GM12878 (cell line): ENCODE measurements around the gene GRIK5. TPM values are rescaled to one million over a fixed set of nuclear protein-coding genes. Genes with fewer than 3 reads are reported as not detected.
"Not testable (repeated sequence)": the region's sequence is repeated elsewhere in the genome, so short reads cannot be mapped to it uniquely, and the experiment has no call there.

Experiments used
- ATAC-seq: fragments of 200-7000 bp; cut with Tn5 transposase; 3 replicates; pipeline ENCODE4 v1.9.1; 2020; ENCODE audit warnings: mild to moderate bottlenecking, moderate library complexity
- BruUV-seq: library from RNA; stranded (reverse); fragments of 400-500 nt; replicated peaks from 2 replicates; lab custom pipeline; 2021; lab: Mats Ljungman, UMichigan
- CTCF ChIA-PET: fragments of 300-600 bp; sonication (Branson Sonifier 250); formaldehyde crosslinking; extraction: SDS; loops from one replicate; lab custom pipeline; 2021; ENCODE audit warnings: inconsistent platforms; lab: Yijun Ruan, JAX
- POLR2A ChIA-PET: fragments of 350-600 bp; formaldehyde crosslinking; extraction: SDS; loops from one replicate; lab custom pipeline; 2021; ENCODE audit warnings: inconsistent platforms; lab: Charles Lee
- RAD21 ChIA-PET: fragments of 300-600 bp; sonication (Branson Sonifier 250); formaldehyde crosslinking; loops from one replicate; lab custom pipeline; 2023; ENCODE audit warnings: antibody characterized with exemption; ENCODE audit not compliant: unreplicated experiment; lab: Charles Lee
- SMC1A ChIA-PET: fragments of 300-600 bp; sonication (Branson Sonifier 250); formaldehyde crosslinking; loops from one replicate; lab custom pipeline; 2023; ENCODE audit not compliant: unreplicated experiment, uncharacterized antibody; lab: Charles Lee
- DNase-seq: peaks from one replicate; pipeline ENCODE4 v3.0.0-alpha.2; 2011; ENCODE audit warnings: low read depth, low spot score
- FAIRE-seq: peaks from 3 replicates; lab custom pipeline; 2011; peaks lifted over from hg19 to GRCh38; lab: Jason Lieb, UNC
- H2AFZ ChIP-seq: 2 replicates; pipeline ENCODE4 v1.6.0; 2011; ENCODE audit warnings: low read depth, low read length, control low read depth; ENCODE audit not compliant: control insufficient read depth
- H3K27ac ChIP-seq: 2 replicates; pipeline ENCODE4 v1.5.1; 2011; ENCODE audit warnings: control low read depth; ENCODE audit not compliant: control insufficient read depth, insufficient read depth
- H3K27me3 ChIP-seq, 2 experiments: replicated peaks in 1 of 2; 2 replicates each; pipeline versions ENCODE4 v1.6.0 to v1.6.1; 2011; ENCODE audit warnings: low read length in 1 of 2; ENCODE audit not compliant: control insufficient read depth in 2 of 2, insufficient read depth in 2 of 2
- H3K36me3 ChIP-seq, 2 experiments: 2 replicates each; pipeline ENCODE4 v1.5.1; 2011; ENCODE audit warnings: low read length in 1 of 2; ENCODE audit not compliant: control insufficient read depth in 2 of 2, insufficient read depth in 2 of 2
- H3K4me1 ChIP-seq: 2 replicates; pipeline ENCODE4 v1.6.1; 2011; ENCODE audit warnings: mild to moderate bottlenecking, low read length, moderate library complexity, mixed read lengths; ENCODE audit not compliant: control insufficient read depth, insufficient read depth
- H3K4me2 ChIP-seq: 2 replicates; pipeline ENCODE4 v1.6.0; 2011; ENCODE audit warnings: control low read depth; ENCODE audit not compliant: control insufficient read depth, insufficient read depth
- H3K4me3 ChIP-seq: fragments of 200-600 bp; sonication (generic); 2 replicates; pipeline ENCODE4 v1.5.1; 2016
- H3K79me2 ChIP-seq: 2 replicates; pipeline ENCODE4 v1.6.0; 2011; ENCODE audit warnings: low read length; ENCODE audit not compliant: control insufficient read depth, insufficient read depth
- H3K9ac ChIP-seq: 2 replicates; pipeline ENCODE4 v1.8.0; 2011; ENCODE audit warnings: low read length, control low read depth, mixed read lengths; ENCODE audit not compliant: control insufficient read depth, insufficient read depth
- H3K9me3 ChIP-seq: replicated peaks from 3 replicates; pipeline ENCODE4 v1.5.1; 2011; ENCODE audit warnings: mild to moderate bottlenecking, low read length; ENCODE audit not compliant: control insufficient read depth, insufficient read depth
- H4K20me1 ChIP-seq: 2 replicates; pipeline ENCODE4 v1.6.0; 2011; ENCODE audit not compliant: control insufficient read depth, insufficient read depth
- ATF2 ChIP-seq: IDR thresholded peaks from 2 replicates; pipeline ENCODE4 v1.6.1; 2012; ENCODE audit warnings: low read length, inconsistent platforms
- BCLAF1 ChIP-seq: fragments of 450-650 bp; IDR thresholded peaks from 2 replicates; pipeline ENCODE4 v1.6.1; 2017; ENCODE audit warnings: antibody characterized with exemption, mild to moderate bottlenecking, moderate library complexity
- CTCF ChIP-seq, 3 experiments: IDR thresholded peaks in 2 of 3; conservative IDR thresholded peaks in 1 of 3; 2 replicates each; pipeline ENCODE4 v1.5.1; 2011; ENCODE audit warnings: low read depth in 3 of 3, low read length in 3 of 3, mild to moderate bottlenecking in 3 of 3, control low read depth in 2 of 3, moderate library complexity in 2 of 3, inconsistent platforms in 1 of 3, mixed read lengths in 1 of 3; ENCODE audit not compliant: control insufficient read depth in 2 of 3, insufficient read depth in 1 of 3; ENCODE audit errors: extremely low read depth in 1 of 3
- KLF5 ChIP-seq: fragments of 450-650 bp; IDR thresholded peaks from 2 replicates; pipeline ENCODE4 v1.6.1; 2014; ENCODE audit warnings: mild to moderate bottlenecking; ENCODE audit not compliant: partially characterized antibody
- POLR2AphosphoS2 ChIP-seq: IDR thresholded peaks from 2 replicates; pipeline ENCODE4 v1.6.1; 2011; ENCODE audit warnings: low read depth, mild to moderate bottlenecking, low read length, improper control_type of control experiment, moderate library complexity
- RELA ChIP-seq: fragments of 450-650 bp; IDR thresholded peaks from 2 replicates; pipeline ENCODE4 v1.8.0; 2014; ENCODE audit warnings: borderline replicate concordance; ENCODE audit not compliant: partially characterized antibody
- SPI1 ChIP-seq: IDR thresholded peaks from 2 replicates; pipeline ENCODE4 v1.6.1; 2011; ENCODE audit warnings: low read depth, mild to moderate bottlenecking, low read length, moderate library complexity, borderline replicate concordance; ENCODE audit not compliant: insufficient read depth
- WGBS: methylation state at CpG from one replicate; pipeline ENCODE4 v1.1.6; 2016; ENCODE audit warnings: low lambda C conversion rate; ENCODE audit not compliant: insufficient replicate concordance, insufficient coverage; ENCODE audit errors: missing lambda C conversion rate; 5-methylcytosine and 5-hydroxymethylcytosine counted together
- in situ Hi-C: fragments of 300-500 bp; cut with MboI; formaldehyde crosslinking; loops from 9 replicates; pipeline ENCODE4 v1.14.3; 2018; ENCODE audit warnings: mixed read lengths
- intact Hi-C: fragments of 100-400 bp; cut with micrococcal nuclease; formaldehyde crosslinking; loops from one replicate; pipeline ENCODE4 v1.14.2; 2022; ENCODE audit not compliant: unreplicated experiment
- polyA plus RNA-seq, 11 experiments: library from polyadenylated mRNA; depleted of rRNA in 4 of 11; unstranded in 6 of 11; stranded (reverse) in 5 of 11; fragments of >200 nt; fragmentation: Nextera tagmentation in 4 of 11; fragmentation: Illumina TruSeq in 1 of 11; extraction: Ambion mirVana in 4 of 11; extraction: Trizol in 1 of 11; gene quantifications; 1 replicate in 1 of 11; 2 replicates in 10 of 11; pipeline versions ENCODE4 v1.2.1 to v1.2.3, GENCODE V29; 2011 to 2016; ENCODE audit warnings: inconsistent platforms in 2 of 11, missing spikeins in 2 of 11, low read depth in 1 of 11
- total RNA-seq, 4 experiments: library from RNA; depleted of rRNA in 3 of 4; stranded (reverse); fragments of >200 nt in 3 of 4; fragmentation: Illumina TruSeq in 1 of 4; extraction: Trizol in 1 of 4; gene quantifications; 2 replicates each; pipeline versions ENCODE4 v1.2.1 to v1.2.3, GENCODE V29; 2013 to 2021

Gene GRIK5
- total and polyA plus RNA-seq, 10 of the 15 experiments (the other 5 are each of a cell fraction or from before 2014, with no cell fraction given): 0.03 to 0.23 (median 0.07) TPM; not detected in 3

GRCh38 chr19:42040491-42040890 is 29.5 kb downstream of the GRIK5 start:
- ATAC-seq, H3K79me2 ChIP-seq, H3K36me3 ChIP-seq, SMC1A ChIA-PET, H3K4me2 ChIP-seq, H3K4me1 ChIP-seq, RAD21 ChIA-PET, H4K20me1 ChIP-seq, POLR2A ChIA-PET, in situ Hi-C loops, H3K4me3 ChIP-seq, H3K9me3 ChIP-seq, H3K9ac ChIP-seq, H2AFZ ChIP-seq, H3K27me3 ChIP-seq, BruUV-seq, DNase-seq, FAIRE-seq, H3K27ac ChIP-seq, intact Hi-C loops: not testable (repeated sequence)
- CTCF ChIA-PET: interaction anchor here (0.7 to 1.5 kb wide), 5 partner anchors 9 to 35 kb away, joined by 3 to 4 read pairs (median 3); partner anchors contain the start of gene ZNF574
- WGBS: 55% methylated on average over 9 of the region's 9 CpGs

GRCh38 chr19:42040031-42040430 is 30.0 kb downstream of the GRIK5 start:
- no peak overlapping the region for H3K9ac ChIP-seq
- TF ChIP-seq BCLAF1: no peak
- TF ChIP-seq CTCF (IDR thresholded peaks at IDR 0.05 in 2 of 3, conservative IDR thresholded peaks at IDR 0.05 in 1 of 3; ENCODE audit: control insufficient read depth in 2 of 3, extremely low read depth in 1 of 3, insufficient read depth in 1 of 3, low read depth in 3 of 3, low read length in 3 of 3): no peak
- no peak for TF ChIP-seq SPI1
- no peak for TF ChIP-seq RELA
- no peak for TF ChIP-seq KLF5
- TF ChIP-seq POLR2AphosphoS2: no peak
- TF ChIP-seq ATF2: no peak
- TF ChIP-seq, all 136 proteins: peak for 0
- ATAC-seq: no peak
- Histone ChIP-seq H3K27me3 (no peaks in the 10 kb centered on the region; a peak in 1 of 4 replicates), H3K4me1 (no peaks in the 10 kb centered on the region), H3K27ac (no peak overlapping the region), H3K9me3 (no peaks in the 10 kb centered on the region), H2AFZ (no peak overlapping the region), H4K20me1 (no peaks in the 10 kb centered on the region), H3K4me3 (no peak overlapping the region), H3K4me2 (no peak overlapping the region), H3K36me3 (no peaks in the 10 kb centered on the region), H3K79me2 (no peaks in the 10 kb centered on the region)
- SMC1A ChIA-PET: no interaction called here
- no peak for FAIRE-seq
- intact Hi-C loops (no loop called here), in situ Hi-C loops (no loop called here)
- RAD21 ChIA-PET: no interaction called here
- CTCF ChIA-PET: interaction anchor here (0.7 to 1.2 kb wide), 3 partner anchors 8 to 18 kb away, joined by 3 read pairs; no protein-coding TSS in a partner anchor
- no peak for DNase-seq
- no TSS peak for BruUV-seq
- POLR2A ChIA-PET: no interaction called here
